A673 (cell line): ENCODE measurements around the gene PCDHA5. TPM values are rescaled to one million over a fixed set of nuclear protein-coding genes. Genes with fewer than 3 reads are reported as not detected.

Source experiments
- BruUV-seq: library from RNA; stranded (reverse); fragments of 400-500 nt; replicated peaks from 2 replicates; lab custom pipeline; 2021; lab: Mats Ljungman, UMichigan
- CTCF ChIA-PET: fragments of 300-600 bp; sonication (Branson Sonifier 250); formaldehyde crosslinking; loops from one replicate; lab custom pipeline; 2022; ENCODE audit warnings: antibody characterized with exemption; lab: Charles Lee
- POLR2A ChIA-PET: fragments of 300-600 bp; sonication (Branson Sonifier 250); formaldehyde crosslinking; loops from one replicate; lab custom pipeline; 2022; ENCODE audit warnings: antibody characterized with exemption; ENCODE audit not compliant: low non-redundant PET; lab: Charles Lee
- DNase-seq: peaks from one replicate; pipeline ENCODE4 v3.0.0-alpha.2; 2015; ENCODE audit warnings: low spot score
- H3K27ac ChIP-seq: fragments of 200-600 bp; sonication (generic); 2 replicates; pipeline ENCODE4 v1.5.1; 2016; ENCODE audit warnings: mixed run types, low read depth, mild to moderate bottlenecking, mixed read lengths, antibody characterized with exemption, low read length; ENCODE audit not compliant: poor library complexity, severe bottlenecking
- H3K27me3 ChIP-seq: fragments of 200-600 bp; sonication (generic); replicated peaks from 2 replicates; pipeline ENCODE4 v1.6.1; 2017; ENCODE audit warnings: mixed run types, low read depth, mild to moderate bottlenecking, mixed read lengths, antibody characterized with exemption, low read length; ENCODE audit not compliant: insufficient read depth, poor library complexity
- H3K36me3 ChIP-seq: fragments of 200-600 bp; sonication (generic); 2 replicates; pipeline ENCODE4 v1.6.1; 2016; ENCODE audit warnings: mixed run types, mild to moderate bottlenecking, mixed read lengths, antibody characterized with exemption, low read length; ENCODE audit not compliant: insufficient read depth, poor library complexity, severe bottlenecking
- H3K4me1 ChIP-seq: fragments of 200-600 bp; sonication (generic); 2 replicates; pipeline ENCODE4 v1.6.1; 2017; ENCODE audit warnings: mixed run types, mild to moderate bottlenecking, mixed read lengths, antibody characterized with exemption, low read length; ENCODE audit not compliant: insufficient read depth, poor library complexity, severe bottlenecking
- H3K4me3 ChIP-seq: fragments of 200-600 bp; sonication (generic); 2 replicates; pipeline ENCODE4 v1.5.1; 2016; ENCODE audit warnings: low read depth, mixed run types, mild to moderate bottlenecking, mixed read lengths, low read length; ENCODE audit not compliant: poor library complexity, severe bottlenecking
- H3K9me3 ChIP-seq: fragments of 200-600 bp; sonication (generic); 2 replicates; pipeline ENCODE4 v1.6.1; 2016; ENCODE audit warnings: mixed run types, low read depth, mild to moderate bottlenecking, mixed read lengths, antibody characterized with exemption, low read length; ENCODE audit not compliant: poor library complexity, severe bottlenecking
- EZH2 ChIP-seq: fragments of 200-600 bp; sonication (generic); IDR thresholded peaks from 2 replicates; pipeline ENCODE4 v1.6.1; 2017; ENCODE audit warnings: borderline replicate concordance, low read depth, mild to moderate bottlenecking, mixed read lengths, antibody characterized with exemption, low read length; ENCODE audit not compliant: poor library complexity, severe bottlenecking
- intact Hi-C: fragments of 100-400 bp; cut with micrococcal nuclease; formaldehyde crosslinking; loops from one replicate; pipeline ENCODE4 v1.10.0; 2022; ENCODE audit not compliant: unreplicated experiment
- total RNA-seq: library from RNA; stranded (reverse); gene quantifications from 2 replicates; pipeline ENCODE4 v1.2.3, GENCODE V29; 2021
- TF ChIP-seq, protein P1 (sequence below): fragments of 300-800, 200-600 bp; sonication (generic); conservative IDR thresholded peaks from 2 replicates; pipeline ENCODE4 v1.5.1; 2017; ENCODE audit warnings: low read depth, mild to moderate bottlenecking, antibody characterized with exemption, low read length, moderate library complexity, mixed read lengths

Gene PCDHA5
- total RNA-seq, 1 experiment from 2014 or later = 2.1 TPM

GRCh38 chr5:140857177-140857986 is 36.0 kb downstream of the PCDHA5 start:
- H3K9me3 ChIP-seq = no peaks in the 10 kb centered on the region
- H3K27me3 ChIP-seq = no peaks in the 10 kb centered on the region
- POLR2A ChIA-PET = no interaction called here
- H3K4me1 ChIP-seq = peaks cover 5% of the 10 kb centered on the region
- H3K36me3 ChIP-seq = peaks cover 6% of the 10 kb centered on the region
- no peak overlapping the region for H3K27ac ChIP-seq
- DNase-seq = no peak
- no peak overlapping the region for H3K4me3 ChIP-seq
- intact Hi-C loops = no loop called here
- CTCF ChIA-PET = no interaction called here
- TF ChIP-seq EZH2 = no peak
- TF ChIP-seq, protein P1, sequence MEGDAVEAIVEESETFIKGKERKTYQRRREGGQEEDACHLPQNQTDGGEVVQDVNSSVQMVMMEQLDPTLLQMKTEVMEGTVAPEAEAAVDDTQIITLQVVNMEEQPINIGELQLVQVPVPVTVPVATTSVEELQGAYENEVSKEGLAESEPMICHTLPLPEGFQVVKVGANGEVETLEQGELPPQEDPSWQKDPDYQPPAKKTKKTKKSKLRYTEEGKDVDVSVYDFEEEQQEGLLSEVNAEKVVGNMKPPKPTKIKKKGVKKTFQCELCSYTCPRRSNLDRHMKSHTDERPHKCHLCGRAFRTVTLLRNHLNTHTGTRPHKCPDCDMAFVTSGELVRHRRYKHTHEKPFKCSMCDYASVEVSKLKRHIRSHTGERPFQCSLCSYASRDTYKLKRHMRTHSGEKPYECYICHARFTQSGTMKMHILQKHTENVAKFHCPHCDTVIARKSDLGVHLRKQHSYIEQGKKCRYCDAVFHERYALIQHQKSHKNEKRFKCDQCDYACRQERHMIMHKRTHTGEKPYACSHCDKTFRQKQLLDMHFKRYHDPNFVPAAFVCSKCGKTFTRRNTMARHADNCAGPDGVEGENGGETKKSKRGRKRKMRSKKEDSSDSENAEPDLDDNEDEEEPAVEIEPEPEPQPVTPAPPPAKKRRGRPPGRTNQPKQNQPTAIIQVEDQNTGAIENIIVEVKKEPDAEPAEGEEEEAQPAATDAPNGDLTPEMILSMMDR = no peak
- no TSS peak for BruUV-seq

GRCh38 chr5:140857987-140858240 is 36.5 kb downstream of the PCDHA5 start:
- intact Hi-C loops = no loop called here
- DNase-seq = no peak
- Histone ChIP-seq H3K27me3 (no peaks in the 10 kb centered on the region), H3K4me3 (no peak overlapping the region), H3K4me1 (peaks cover 5% of the 10 kb centered on the region), H3K27ac (no peak overlapping the region), H3K36me3 (peaks cover 6% of the 10 kb centered on the region), H3K9me3 (no peaks in the 10 kb centered on the region)
- ChIA-PET CTCF (no interaction called here), POLR2A (no interaction called here)
- no TSS peak for BruUV-seq
- no peak for TF ChIP-seq EZH2
- TF ChIP-seq, protein P1 = no peak

DNA sequence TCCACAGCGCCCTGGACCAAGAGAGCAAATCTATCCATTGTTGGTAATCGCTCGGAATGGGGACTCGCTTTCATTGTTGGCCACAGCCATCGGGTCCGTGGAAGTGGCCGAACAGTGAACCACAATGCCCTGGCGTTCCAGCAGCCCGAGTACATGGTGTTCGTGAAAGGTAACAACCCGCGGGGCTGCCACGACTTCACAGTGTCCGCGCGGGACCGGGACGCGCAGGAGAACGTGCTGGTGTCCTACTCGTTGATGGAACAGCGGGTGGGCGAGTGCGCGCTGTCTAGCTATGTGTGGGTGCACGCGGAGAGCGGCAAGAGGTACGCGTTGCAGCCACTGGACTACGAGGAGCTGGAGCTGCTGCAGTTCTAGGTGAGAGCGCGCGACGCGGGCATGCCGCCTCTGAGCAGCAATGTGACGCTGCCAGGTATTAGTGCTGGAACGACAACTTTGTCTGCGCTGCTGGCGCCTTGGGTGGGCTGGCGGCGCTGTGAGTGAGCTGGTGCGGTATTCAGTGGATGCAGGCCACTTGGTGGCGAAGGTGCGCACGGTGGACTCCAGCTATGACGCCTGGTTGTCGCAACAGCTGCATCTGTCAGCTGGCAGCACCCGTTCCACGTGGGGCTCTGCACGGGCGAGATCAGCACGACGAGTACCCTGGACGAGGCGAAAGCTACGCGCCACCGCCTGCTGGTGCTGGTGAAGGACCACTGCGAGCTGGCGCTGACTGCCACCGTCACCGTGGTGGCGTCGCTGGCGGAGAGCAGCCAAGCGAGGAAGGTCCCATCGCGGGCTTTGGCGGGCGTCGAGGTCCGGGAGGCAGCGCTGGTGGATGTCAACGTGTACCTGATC is 41.3 kb downstream of the PCDHA5 start:
- ChIA-PET POLR2A (no interaction called here), CTCF (no interaction called here)
- no peak overlapping the region for H3K27ac ChIP-seq
- H3K9me3 ChIP-seq = no peaks in the 10 kb centered on the region
- no TSS peak for BruUV-seq
- TF ChIP-seq EZH2 = no peak
- TF ChIP-seq, protein P1 = no peak
- intact Hi-C loops = no loop called here
- no peaks in the 10 kb centered on the region for H3K4me1 ChIP-seq
- no peaks in the 10 kb centered on the region for H3K27me3 ChIP-seq
- no peak overlapping the region for H3K4me3 ChIP-seq
- no peak for DNase-seq
- H3K36me3 ChIP-seq = peaks cover 6% of the 10 kb centered on the region
